ENCODE data around the gene MYL7. TPM values are rescaled to one million over a fixed set of nuclear protein-coding genes. Genes with fewer than 3 reads are reported as not detected.

Gene MYL7
- total RNA-seq, 1 experiment from 2014 or later: 5.7 TPM

DNA sequence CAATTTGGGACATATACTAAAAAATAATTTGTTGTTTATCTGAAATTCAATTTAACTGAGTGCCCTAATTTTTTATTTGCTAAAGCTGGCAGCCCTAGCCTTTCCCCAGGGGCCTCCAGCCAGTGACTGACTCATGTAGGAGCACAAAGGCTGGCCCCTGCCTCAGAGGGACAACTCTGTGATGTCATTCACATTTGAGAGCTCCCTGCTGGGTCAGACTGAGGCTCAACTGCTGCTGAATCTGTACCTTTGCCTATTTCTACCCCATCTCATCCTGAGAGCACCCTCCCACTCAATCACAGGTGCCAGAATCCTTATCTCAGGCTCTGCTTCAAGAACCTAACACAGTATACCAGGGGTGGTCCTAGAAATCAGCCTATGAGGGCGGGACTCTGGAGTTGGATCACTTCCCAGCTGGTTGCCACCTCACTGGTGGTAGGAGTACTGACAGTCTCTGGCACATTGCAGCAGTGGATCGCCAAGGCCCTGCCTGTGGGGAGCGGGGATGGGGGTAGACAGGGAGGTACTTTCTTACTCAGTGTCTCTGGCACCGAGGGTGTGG is 36.5 kb upstream of the MYL7 start:
- Histone ChIP-seq H3K79me2 (ENCODE audit: insufficient read depth, low read length) (no peaks in the 10 kb centered on the region), H3K14ac (ENCODE audit: insufficient read depth, low read length) (no peak overlapping the region; the same call in 1 of the 2 replicates), H3K79me1 (ENCODE audit: insufficient read depth, low read depth, low read length, poor library complexity, severe bottlenecking) (no peaks in the 10 kb centered on the region), H2AK5ac (ENCODE audit: insufficient read length, low read length) (no peak overlapping the region), H3K9ac (ENCODE audit: extremely low read depth, insufficient read length, low read length) (no peak overlapping the region), H2BK15ac (ENCODE audit: low read depth, low read length) (no peak overlapping the region), H3K27me3 (ENCODE audit: insufficient read depth, low read length) (no peaks in the 10 kb centered on the region), H4K8ac (replicated peaks; ENCODE audit: insufficient read length, low read depth, low read length) (no peak overlapping the region), H3K23ac (ENCODE audit: insufficient read length, low read depth, low read length) (no peak overlapping the region), H2BK5ac (ENCODE audit: insufficient read length, low read length) (no peak overlapping the region), H3K9me3 (ENCODE audit: control insufficient read depth, low read depth, low read length) (peaks cover 2% of the 10 kb centered on the region), H3K4me2 (ENCODE audit: insufficient read depth, insufficient read length, low read length) (no peak overlapping the region), H3K56ac (ENCODE audit: insufficient read length, low read depth, low read length) (no peak overlapping the region), H2AFZ (ENCODE audit: low read length) (no peak overlapping the region), H4K91ac (ENCODE audit: insufficient read length, low read depth, low read length) (no peak overlapping the region), H3K4ac (ENCODE audit: low read depth, low read length) (no peak overlapping the region), H3K23me2 (ENCODE audit: insufficient read length, low read depth, low read length, poor library complexity, severe bottlenecking) (no peaks in the 10 kb centered on the region), H3K27ac (ENCODE audit: insufficient read length, low read depth, low read length) (no peak overlapping the region), H4K5ac (ENCODE audit: insufficient read length, low read depth, low read length) (no peak overlapping the region), H2BK12ac (ENCODE audit: insufficient read length, low read depth, low read length) (no peak overlapping the region), H3K4me1 (ENCODE audit: insufficient read depth, low read length) (no peaks in the 10 kb centered on the region), H2BK20ac (ENCODE audit: low read depth, low read length, poor library complexity, severe bottlenecking) (no peak overlapping the region), H2BK120ac (ENCODE audit: low read depth, low read length, poor library complexity, severe bottlenecking) (no peak overlapping the region), H3T11ph (ENCODE audit: low read length) (no peak overlapping the region), H4K20me1 (ENCODE audit: control insufficient read depth, insufficient read depth, insufficient read length) (no peaks in the 10 kb centered on the region), H3K18ac (ENCODE audit: insufficient read length, low read depth, low read length) (no peak overlapping the region)
- no peak overlapping the region for H3K4me3 Mint-ChIP-seq
- no peak for TF ChIP-seq CTCF (conservative IDR thresholded peaks at IDR 0.05)
- no CpG with 5 or more reads among the region's 4 CpGs for WGBS (ENCODE audit: extremely low coverage, insufficient read length, low lambda C conversion rate)
- DNase-seq: peak; percentile 27
- H3K9me3 Mint-ChIP-seq: peaks cover 6 to 7% of the 10 kb centered on the region in 2 experiments; a peak in 4 of 5 replicates
- peaks cover 14 to 18% of the 10 kb centered on the region in 2 experiments for H3K4me1 Mint-ChIP-seq
- peak overlapping the region in 1 of 3 experiments; percentile 57; a peak in 2 of 7 replicates for H3K27ac Mint-ChIP-seq
- peaks cover 0 to 7% (median 2%) of the 10 kb centered on the region in 3 experiments; a peak in 2 of 7 replicates for H3K36me3 Mint-ChIP-seq (ENCODE audit: insufficient read depth in 1 of 3, low read depth in 3 of 3)
- peaks cover 36% of the 10 kb centered on the region for H3K27me3 Mint-ChIP-seq (ENCODE audit: low read depth)

All from H9 (cell line).